CD4-positive, alpha-beta T cell treated with Interferon alpha-2 for 1 hour (primary cell): Measurements from ENCODE around the gene SGO2.

Experiments
- DNase-seq, 2 donors: peaks; one replicate each; pipeline ENCODE4 v3.0.0-alpha.2; 2020 to 2022

Gene SGO2

DNA sequence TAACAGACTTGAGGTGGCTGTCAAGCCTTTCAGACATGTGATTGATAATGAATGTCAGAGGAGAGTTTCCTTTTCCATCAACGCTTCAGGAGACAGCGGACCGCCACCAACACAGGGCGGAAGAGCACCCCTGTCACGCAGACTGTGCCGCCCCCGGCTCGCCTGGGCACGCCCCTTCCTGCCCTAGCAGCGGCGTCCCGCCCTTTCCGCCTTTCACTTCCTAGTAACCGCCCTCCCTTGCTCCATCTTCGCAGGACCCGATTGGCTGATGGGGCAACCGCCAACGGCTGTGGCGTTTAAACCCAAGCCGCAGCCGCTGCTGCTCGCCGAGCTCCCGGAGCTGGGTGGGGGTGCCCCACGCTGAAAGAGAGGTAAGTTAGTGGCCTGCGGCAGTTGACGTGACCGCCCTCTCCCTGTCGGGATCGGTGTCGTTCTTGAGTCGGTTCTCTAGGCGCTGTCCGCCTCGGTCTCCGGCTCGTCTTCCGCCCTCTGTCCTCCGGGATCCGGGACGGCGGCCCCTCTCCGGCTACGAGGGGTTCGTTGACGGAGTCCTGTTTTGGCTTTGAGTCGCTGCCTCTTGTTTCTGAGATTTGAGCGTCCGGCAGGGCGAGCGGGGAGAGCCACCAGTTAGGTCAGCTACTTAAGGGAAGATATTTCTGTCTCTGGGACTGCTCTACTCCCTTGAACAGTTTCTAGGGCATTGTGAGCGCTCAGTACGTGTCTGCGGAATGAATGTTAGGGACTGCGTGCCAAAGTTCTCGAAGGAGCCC is at the start of gene SGO2:
SGO2 (plus strand) TSS at position 326 of the 770 bp plus-strand sequence. CDS start 6,769 bp downstream, outside the sequence.
- DNase-seq = peak; percentile 94 to 96

DNA sequence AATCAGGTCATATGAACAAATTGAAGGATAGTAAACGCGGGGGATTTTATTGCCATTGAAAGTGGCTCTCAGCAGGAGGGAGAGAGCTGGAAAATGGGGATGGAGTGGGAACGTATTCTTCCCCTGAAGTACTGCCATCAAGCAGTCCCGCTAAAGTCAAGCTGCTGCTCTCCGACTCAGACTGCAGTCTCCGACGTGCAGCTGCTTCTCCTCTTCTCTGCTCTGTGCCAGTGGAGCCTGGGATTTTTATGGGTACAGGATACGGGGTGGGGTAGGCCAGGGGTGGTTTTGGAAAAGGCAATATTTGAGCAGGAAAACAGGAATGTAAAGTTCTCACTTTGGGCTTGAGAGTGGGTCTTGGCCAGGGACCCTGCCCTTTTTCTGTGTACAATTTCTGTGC is 49.2 kb upstream of the SGO2 start:
- DNase-seq = no peak

- DNase-seq = no peak
Observed at GRCh38 chr2:200477667-200478131, 48.3 kb upstream of the SGO2 start.

DNA sequence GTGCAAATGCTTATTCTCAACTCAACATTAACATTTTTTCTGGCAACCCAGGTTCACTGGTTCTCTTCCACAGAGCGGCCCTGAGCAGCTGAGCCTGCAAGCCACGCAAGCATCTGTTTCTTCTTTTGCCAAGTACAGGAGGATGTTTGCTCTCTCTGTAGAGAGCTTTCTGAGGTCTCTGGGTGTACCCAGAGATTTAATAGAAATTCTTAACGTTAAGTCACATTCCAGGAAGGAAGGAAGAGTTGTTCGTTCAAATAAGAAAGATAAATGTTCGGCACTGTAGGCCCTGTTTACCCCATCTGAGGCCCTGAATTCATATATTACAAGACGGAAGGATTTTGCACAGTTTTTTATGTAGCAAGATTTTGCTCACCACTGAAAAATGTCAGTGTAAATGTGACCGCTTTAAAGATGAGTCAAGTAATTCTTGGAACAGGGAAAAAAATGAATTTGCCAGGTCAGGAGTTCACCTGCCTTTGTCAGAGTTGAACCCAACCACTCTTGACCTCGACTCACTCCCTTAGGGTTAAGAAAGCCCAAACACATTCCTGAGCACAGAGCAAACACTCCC is 46.2 kb upstream of the SGO2 start:
- DNase-seq = no peak

DNA sequence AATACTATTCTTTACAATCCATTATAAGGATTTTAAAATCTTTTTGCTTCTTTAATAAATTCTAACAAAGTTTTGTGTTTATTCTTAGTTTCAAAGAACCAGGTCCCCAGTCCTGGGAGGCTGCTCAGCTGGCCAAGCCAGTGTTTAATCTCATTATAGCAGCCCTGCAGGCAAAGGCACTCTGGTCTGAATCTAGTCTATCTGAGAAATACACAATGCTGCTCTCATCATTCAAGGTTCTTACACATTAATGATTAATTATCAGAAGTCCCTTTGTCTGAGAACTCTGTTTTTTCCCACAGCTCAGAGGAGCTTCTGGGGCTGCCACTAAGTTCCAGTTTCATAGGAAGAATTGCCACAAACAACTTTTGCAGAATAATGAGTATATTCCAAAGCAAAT is 43.8 kb upstream of the SGO2 start:
- no peak for DNase-seq

GRCh38 chr2:200483729-200484198 is 42.2 kb upstream of the SGO2 start:
- DNase-seq = no peak

DNA sequence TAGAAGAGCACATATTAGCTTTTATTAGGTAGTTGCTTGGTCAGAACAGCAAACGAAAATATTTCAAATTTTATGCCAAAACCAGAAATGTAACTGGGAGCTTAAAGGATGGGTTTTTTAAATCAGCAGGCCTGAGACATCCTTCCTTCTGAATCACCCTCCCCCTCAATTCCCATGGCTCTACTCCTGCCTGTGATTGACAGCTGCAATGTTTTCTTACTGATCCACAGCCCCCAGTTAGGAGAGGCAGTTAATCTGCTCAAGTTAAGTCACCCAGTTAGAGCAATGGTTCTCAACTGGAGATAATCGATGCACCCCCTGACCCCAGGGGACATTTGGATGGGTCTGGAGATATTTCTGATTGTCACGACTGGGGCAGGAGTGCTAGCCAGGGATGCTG is 41.1 kb upstream of the SGO2 start:
- no peak for DNase-seq

- DNase-seq = no peak
Observed at GRCh38 chr2:200486529-200486928, 39.5 kb upstream of the SGO2 start.

DNA sequence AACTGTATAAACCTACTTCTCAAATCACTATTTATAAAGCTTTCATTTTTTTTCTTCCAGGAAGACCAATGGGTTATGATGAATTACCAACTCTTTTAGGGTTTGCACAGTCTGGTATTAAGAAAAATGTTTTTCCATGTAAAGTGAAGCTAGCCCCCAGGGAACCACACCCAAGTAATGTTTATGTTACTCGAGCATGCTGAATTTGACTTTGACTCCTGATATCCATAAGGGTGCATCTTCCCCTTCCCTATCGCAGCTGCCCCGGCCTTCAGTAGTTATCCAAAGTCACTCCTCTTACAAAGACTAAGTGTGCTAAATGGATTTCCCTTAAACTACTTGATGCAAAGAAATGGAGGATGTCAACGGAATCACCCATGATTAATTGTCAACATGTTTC is 37.8 kb upstream of the SGO2 start:
- DNase-seq = no peak

GRCh38 chr2:200490001-200490400 is 36.0 kb upstream of the SGO2 start:
- no peak for DNase-seq

DNA sequence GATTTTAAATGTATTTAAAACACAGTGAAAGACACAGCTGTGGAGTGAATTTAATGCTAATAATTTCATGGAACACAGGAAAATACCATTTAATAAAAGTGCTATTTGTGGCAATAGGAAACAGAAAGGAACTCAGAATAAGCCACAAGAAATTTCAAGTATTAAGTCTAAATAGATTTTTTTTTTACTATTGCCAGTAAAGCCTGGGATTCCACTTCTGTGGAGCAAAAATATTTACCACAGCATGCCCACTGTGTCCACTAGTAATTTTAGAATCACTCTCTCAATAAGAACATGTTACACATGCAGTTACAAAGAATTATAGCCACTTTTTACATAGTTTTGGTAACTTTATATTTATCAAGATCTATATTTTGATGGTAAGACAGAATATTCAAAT is 33.4 kb upstream of the SGO2 start:
- no peak for DNase-seq

DNA sequence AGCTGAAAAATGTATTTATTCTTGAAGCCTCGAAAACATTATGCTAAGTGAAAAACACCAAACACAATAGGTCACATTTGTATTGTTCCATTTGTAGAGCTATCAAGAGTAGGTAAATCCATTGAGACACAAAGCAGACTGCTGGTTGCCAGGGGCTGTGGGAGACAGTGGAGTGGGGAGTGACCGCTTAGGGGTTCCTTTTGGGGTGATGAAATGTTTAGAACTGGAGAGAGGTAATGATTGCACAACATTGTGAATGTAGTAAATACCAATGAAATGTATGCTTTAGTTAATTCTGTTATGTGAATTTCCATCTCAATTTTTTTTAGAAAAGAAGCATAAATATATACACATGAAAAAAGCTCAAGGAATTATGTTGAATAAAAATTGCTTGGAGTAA is 32.0 kb upstream of the SGO2 start:
- DNase-seq = no peak

GRCh38 chr2:200496696-200497095 is 29.3 kb upstream of the SGO2 start:
- no peak for DNase-seq

GRCh38 chr2:200498402-200499162 is 27.4 kb upstream of the SGO2 start:
- DNase-seq = no peak

DNA sequence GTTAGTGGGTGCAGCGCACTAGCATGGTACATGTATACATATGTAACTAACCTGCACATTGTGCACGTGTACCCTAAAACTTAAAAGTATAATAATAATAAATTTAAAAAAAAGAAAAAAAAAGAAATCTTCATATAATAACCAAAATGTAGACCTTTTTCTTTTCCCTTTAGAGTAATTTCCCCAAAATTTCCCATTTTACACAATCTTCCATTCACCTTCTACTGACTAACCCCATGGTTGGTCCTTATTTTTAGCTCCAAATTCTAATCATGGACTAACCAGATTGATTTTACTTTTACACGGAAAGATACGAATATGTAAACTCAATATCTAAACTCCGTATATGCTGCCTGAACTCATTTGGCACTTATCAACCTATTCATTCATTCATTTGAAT is 23.8 kb upstream of the SGO2 start:
- DNase-seq = no peak

- no peak for DNase-seq
Observed at GRCh38 chr2:200506679-200507078, 19.3 kb upstream of the SGO2 start.

DNA sequence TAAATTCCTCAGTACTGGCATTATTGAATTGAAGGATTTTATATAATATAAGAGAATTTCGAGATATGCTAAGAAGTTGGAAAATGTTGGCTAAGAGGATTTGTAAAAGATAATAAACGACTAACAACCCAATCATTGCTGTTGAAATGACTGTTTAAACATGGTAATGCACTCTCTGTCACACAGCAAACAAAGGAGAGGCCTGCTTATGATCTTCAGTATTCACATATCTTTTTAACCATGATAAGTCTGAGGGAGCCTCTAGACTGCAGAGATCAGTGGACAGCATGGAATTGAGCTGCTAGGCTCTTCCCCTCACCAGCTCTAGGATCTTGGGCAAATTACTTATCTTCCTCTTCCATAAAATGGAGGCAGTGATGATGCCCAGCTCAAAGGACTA is 18.8 kb upstream of the SGO2 start:
- DNase-seq = no peak

DNA sequence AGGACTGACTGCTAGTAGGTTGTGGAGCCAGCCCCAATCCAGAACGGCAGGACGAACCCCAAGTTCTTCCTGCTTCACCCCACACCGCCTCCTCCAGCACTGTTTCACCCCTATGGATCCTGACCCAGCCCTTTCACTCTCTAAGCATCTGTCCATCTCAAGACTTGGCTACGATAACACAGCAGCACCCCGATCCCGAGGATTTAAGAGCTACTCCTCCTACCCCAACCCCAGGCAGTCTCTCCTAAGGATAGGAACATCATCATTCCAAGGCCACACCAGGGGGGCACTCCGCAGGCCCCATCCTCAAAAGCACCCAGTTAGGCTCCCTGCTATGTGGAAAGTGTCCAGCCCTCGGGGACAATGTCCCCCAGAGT is 16.8 kb upstream of the SGO2 start:
- no peak for DNase-seq

GRCh38 chr2:200509612-200510433 is 16.2 kb upstream of the SGO2 start, which contains the start of gene KCTD18:
Gene KCTD18 (minus strand): TSS chr2:200510068. CDS start chr2:200507016, 3,052 bp downstream.
- DNase-seq = peak; percentile 87 to 91

DNA sequence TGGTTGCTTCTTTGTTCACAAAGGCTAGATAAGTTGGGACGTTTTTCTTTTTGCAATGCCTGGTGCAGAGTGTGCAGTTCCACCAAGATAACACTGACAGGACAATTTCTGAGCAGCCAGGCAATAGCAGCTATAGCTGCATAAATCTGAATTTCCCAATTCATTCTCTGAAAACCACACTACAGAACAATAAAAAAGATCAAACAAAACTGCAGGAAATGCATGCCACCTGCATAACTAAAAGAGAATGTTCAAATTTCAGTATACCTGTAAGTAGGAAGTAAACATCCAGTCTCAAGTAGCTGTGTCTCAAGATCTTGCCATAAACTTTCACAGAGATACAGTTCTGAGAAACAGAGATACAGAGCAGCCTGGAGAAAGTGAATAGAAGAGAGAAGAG is 10.9 kb upstream of the SGO2 start:
- peak in 1 of 2 donors; percentile 10 for DNase-seq

DNA sequence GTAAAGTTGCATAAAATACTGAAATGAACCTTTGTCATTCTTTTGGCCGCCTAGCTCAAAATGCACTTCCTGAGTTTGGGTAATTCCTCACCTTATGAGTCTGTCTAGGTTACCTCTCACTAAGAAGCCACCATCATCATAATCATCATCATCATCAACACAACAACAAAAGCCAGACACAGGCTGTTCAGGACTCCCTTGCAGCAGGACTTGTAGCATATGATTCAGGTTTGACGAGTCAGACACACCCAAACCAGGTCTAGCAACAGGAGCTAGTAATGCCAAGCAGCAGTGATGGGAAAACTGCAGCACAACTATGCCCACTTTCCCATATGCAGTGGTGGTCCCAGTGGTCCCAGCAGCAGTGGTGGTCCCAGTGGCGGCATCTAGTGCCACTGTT is 2.8 kb upstream of the SGO2 start:
- no peak for DNase-seq

DNA sequence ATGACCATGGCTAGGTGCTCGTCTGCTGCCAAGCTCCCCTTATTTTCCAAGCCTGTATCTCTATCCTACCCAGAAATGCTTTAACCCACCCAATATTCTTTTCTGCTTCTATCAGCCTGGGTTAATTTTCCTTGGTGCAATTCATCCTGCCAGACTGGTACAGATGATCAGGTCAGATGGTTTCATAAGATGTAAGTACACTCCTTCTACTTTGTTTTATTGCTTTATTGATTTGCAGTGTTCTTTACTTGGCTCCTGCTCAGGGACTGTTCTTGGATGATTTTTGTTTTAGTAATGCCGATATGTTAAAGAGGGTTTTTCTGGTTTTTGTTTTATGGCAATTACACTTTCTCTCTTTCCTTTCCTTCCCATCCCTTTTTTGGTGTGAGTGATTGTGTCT is 2.4 kb upstream of the SGO2 start:
- no peak for DNase-seq

DNA sequence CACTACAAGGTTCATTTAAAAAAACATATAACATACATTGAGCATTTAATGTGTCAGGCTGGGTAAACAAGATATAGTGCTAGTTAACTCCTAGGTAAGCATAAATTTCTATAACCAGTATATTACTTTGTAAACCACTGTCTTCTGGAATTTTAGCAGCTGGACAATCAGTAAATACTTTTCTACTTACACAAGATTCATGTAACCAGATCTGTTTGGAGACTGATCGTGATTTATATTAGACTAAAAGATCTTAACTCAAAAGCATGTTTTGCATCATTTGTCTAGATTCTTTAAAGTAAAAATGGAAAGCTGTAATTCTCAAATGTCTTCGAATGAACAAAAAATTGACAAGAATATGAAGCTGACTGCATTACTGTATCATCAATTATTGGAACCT is 941 bp upstream of the SGO2 start:
- DNase-seq = no peak
